ENCODE measurements around the gene SMARCA2.

The SMARCA2 gene

GRCh38 chr9:2087500-2088313 is 72.6 kb downstream of the SMARCA2 start:
- no peak for DNase-seq (ENCODE audit: low read depth in 3 of 3)

- no peak for DNase-seq (ENCODE audit: low read depth in 3 of 3)
Measured at GRCh38 chr9:2093920-2094597, 78.9 kb downstream of the SMARCA2 start.

- no peak for DNase-seq (ENCODE audit: low read depth in 3 of 3)
Measured at GRCh38 chr9:2096376-2096970, 81.3 kb downstream of the SMARCA2 start.

- DNase-seq (ENCODE audit: low read depth in 3 of 3), result no peak
Measured at GRCh38 chr9:2106666-2107065, 91.5 kb downstream of the SMARCA2 start.

- DNase-seq (ENCODE audit: low read depth in 3 of 3), result no peak
Measured at GRCh38 chr9:2107906-2108451, 92.8 kb downstream of the SMARCA2 start.

- no peak for DNase-seq (ENCODE audit: low read depth in 3 of 3)
Measured at GRCh38 chr9:2109069-2109650, 94.0 kb downstream of the SMARCA2 start.

GRCh38 chr9:2110036-2110435 is 94.9 kb downstream of the SMARCA2 start:
- DNase-seq (ENCODE audit: low read depth in 3 of 3), result no peak

GRCh38 chr9:2116073-2116472 is 100.9 kb downstream of the SMARCA2 start:
- no peak for DNase-seq (ENCODE audit: low read depth in 3 of 3)

DNA sequence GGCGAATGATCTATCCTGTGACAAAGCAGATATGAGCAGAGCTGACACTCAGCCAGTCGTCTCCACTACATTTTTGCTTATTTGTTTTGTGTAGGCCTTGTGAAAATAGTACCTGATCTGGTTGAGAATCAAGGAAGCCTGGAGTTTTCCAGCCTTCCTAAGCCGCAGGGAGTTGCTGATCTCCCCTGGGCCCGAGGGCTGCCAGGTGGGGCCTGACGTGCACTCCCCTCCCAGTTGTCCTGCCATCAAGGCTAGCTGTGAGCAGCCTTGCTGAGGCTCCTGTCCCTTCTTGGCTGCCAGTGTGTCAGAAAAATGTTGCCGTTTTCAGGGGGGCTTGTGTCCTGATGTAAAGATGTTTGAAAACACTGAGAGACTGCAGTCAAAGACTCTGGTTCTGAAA is 102.4 kb downstream of the SMARCA2 start:
- DNase-seq (ENCODE audit: low read depth in 3 of 3), result no peak

GRCh38 chr9:2119566-2119965 is 104.4 kb downstream of the SMARCA2 start:
- DNase-seq (ENCODE audit: low read depth in 3 of 3), result no peak

GRCh38 chr9:2120926-2121689 is 106.0 kb downstream of the SMARCA2 start:
- DNase-seq (ENCODE audit: low read depth in 3 of 3), result no peak

DNA sequence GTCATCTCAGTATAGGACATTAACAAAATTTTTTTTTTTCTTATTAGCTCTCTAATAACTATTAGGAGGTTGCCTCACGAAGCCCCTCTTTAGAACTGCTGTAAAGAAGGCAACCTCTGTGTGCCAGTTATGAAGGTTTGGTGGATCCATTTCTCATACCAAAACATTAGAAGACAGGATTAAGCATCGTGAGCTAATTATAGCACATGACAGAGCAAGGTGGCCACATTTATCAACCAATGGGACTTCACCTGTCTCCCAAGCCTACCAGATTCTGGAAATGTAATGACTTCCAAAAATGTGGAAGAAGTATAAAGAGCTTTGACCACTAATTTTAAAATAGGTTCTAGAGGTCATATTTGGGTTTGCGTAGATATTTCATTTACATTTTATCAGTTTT is 107.2 kb downstream of the SMARCA2 start:
- DNase-seq (ENCODE audit: low read depth in 3 of 3), result no peak

DNA sequence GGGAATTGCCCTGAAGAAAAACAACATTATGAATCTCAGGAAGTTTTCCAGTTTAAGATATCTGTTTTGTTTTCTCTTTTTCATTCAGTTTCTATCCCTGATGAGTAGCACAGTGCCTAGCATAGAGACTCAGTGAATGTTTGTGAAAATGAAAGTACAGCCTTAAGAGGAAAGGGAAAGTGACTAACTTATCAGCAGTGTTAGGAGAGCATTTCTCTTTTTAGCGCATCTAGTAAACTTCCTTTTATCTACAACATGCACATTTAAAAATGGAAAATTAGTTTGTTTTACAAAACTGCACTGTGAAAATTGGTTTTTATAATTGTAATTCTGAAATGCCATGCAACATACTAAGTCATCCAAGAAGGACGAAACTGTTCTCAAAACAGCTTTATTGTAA is 110.8 kb downstream of the SMARCA2 start:
- DNase-seq (ENCODE audit: low read depth in 3 of 3), result no peak

- DNase-seq (ENCODE audit: low read depth in 3 of 3), result no peak
Measured at GRCh38 chr9:2126331-2126803, 111.2 kb downstream of the SMARCA2 start.

GRCh38 chr9:2127486-2127885 is 112.3 kb downstream of the SMARCA2 start:
- DNase-seq (ENCODE audit: low read depth in 3 of 3), result no peak

DNA sequence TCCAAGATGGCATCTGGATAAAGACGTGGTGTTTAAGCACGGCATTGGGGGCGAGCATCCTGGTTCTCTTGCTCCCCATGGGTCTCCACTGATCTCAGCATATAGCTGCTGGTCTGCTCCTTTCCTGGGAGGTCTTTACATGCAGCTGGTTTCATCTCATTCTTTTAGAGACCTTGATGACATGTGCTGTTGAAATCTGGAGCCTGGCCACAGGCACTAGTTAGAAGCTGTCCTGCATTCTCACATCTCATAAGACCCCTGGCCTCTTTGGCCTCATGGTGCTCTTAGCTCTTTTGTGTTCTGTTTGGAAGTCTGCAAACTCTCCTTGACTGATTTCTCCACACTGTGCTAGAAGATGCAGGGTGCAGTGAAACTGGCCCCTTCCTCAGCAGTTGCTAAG is 113.0 kb downstream of the SMARCA2 start:
- no peak for DNase-seq (ENCODE audit: low read depth in 3 of 3)

DNA sequence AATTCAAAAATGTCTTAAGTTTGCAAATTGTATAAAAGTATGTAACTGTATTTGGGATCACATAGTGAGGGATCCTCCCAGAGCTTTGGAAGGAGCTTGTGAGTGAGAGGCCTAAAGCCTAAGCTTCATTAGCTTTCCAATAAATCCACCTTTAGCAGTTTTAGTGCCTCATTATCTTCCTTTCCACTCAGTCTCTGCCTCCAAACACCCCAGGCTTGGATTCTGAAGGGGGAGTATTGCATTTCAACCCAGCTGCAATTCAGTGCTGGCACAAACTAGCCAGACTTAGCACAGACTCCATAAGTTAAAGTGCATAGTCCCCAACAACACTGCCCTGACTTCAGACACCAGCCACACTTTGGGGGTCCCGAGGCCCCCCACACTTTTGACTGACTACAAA is 113.5 kb downstream of the SMARCA2 start:
- no peak for DNase-seq (ENCODE audit: low read depth in 3 of 3)

DNA sequence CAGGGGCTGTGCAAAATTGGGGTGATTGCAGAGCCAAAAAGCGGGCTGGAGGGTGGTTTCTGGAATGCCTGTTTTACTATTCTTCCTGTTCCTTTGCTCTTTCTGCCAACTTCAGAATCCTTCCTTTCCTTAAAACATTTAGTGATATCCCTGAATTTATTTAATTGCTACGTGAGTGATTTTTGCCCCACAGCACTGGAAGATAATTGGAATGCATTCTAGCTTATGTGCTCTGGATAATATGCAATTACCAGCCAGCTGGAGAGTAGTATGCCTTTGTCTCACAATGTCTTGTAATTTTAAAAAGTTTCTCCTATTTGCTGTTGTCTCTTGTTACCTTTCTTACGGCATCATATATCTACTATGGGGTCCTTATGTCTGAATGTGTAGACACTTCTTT is 115.8 kb downstream of the SMARCA2 start:
- DNase-seq (ENCODE audit: low read depth in 3 of 3), result no peak

GRCh38 chr9:2132484-2133082 is 117.4 kb downstream of the SMARCA2 start:
- no peak for DNase-seq (ENCODE audit: low read depth in 3 of 3)

- DNase-seq (ENCODE audit: low read depth in 3 of 3), result no peak
Measured at GRCh38 chr9:2134391-2134790, 119.2 kb downstream of the SMARCA2 start.

DNA sequence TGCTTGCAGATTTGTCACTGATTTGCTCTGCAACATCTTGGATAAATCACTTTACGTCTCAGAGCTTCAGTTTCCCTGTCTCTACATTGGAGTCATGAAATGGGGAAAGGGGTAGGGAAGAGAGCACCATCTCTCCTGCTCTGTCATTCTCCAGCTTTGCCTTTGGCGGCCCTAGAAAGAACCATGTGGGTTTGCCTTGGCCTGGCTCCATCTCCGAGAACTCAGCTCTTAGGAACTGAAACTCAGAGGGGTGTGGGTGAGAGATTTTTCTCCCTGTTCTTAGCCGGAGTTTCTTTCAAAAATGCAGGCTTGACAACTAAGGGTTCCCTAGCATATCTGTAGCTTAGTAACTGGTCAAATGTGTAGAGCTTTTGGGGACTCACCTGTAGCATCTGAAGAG is 123.5 kb downstream of the SMARCA2 start:
- no peak for DNase-seq (ENCODE audit: low read depth in 3 of 3)

Data from stimulated activated CD4-positive, alpha-beta T cell treated with anti-CD3 and anti-CD28 coated beads, TNF-alpha, amount 100 ng/mL, for 4 hours (primary cell).